A673 (cell line): ENCODE measurements around the gene FHIT. TPM values are rescaled to one million over a fixed set of nuclear protein-coding genes. Genes with fewer than 3 reads are reported as not detected.

Source experiments
- BruUV-seq: library from RNA; stranded (reverse); fragments of 400-500 nt; replicated peaks from 2 replicates; lab custom pipeline; 2021; lab: Mats Ljungman, UMichigan
- CTCF ChIA-PET: fragments of 300-600 bp; sonication (Branson Sonifier 250); formaldehyde crosslinking; loops from one replicate; lab custom pipeline; 2022; ENCODE audit warnings: antibody characterized with exemption; lab: Charles Lee
- POLR2A ChIA-PET: fragments of 300-600 bp; sonication (Branson Sonifier 250); formaldehyde crosslinking; loops from one replicate; lab custom pipeline; 2022; ENCODE audit warnings: antibody characterized with exemption; ENCODE audit not compliant: low non-redundant PET; lab: Charles Lee
- DNase-seq: peaks from one replicate; pipeline ENCODE4 v3.0.0-alpha.2; 2015; ENCODE audit warnings: low spot score
- H3K27ac ChIP-seq: fragments of 200-600 bp; sonication (generic); 2 replicates; pipeline ENCODE4 v1.5.1; 2016; ENCODE audit warnings: mixed run types, low read depth, mild to moderate bottlenecking, mixed read lengths, antibody characterized with exemption, low read length; ENCODE audit not compliant: poor library complexity, severe bottlenecking
- H3K27me3 ChIP-seq: fragments of 200-600 bp; sonication (generic); replicated peaks from 2 replicates; pipeline ENCODE4 v1.6.1; 2017; ENCODE audit warnings: mixed run types, low read depth, mild to moderate bottlenecking, mixed read lengths, antibody characterized with exemption, low read length; ENCODE audit not compliant: insufficient read depth, poor library complexity
- H3K36me3 ChIP-seq: fragments of 200-600 bp; sonication (generic); 2 replicates; pipeline ENCODE4 v1.6.1; 2016; ENCODE audit warnings: mixed run types, mild to moderate bottlenecking, mixed read lengths, antibody characterized with exemption, low read length; ENCODE audit not compliant: insufficient read depth, poor library complexity, severe bottlenecking
- H3K4me1 ChIP-seq: fragments of 200-600 bp; sonication (generic); 2 replicates; pipeline ENCODE4 v1.6.1; 2017; ENCODE audit warnings: mixed run types, mild to moderate bottlenecking, mixed read lengths, antibody characterized with exemption, low read length; ENCODE audit not compliant: insufficient read depth, poor library complexity, severe bottlenecking
- H3K4me3 ChIP-seq: fragments of 200-600 bp; sonication (generic); 2 replicates; pipeline ENCODE4 v1.5.1; 2016; ENCODE audit warnings: low read depth, mixed run types, mild to moderate bottlenecking, mixed read lengths, low read length; ENCODE audit not compliant: poor library complexity, severe bottlenecking
- H3K9me3 ChIP-seq: fragments of 200-600 bp; sonication (generic); 2 replicates; pipeline ENCODE4 v1.6.1; 2016; ENCODE audit warnings: mixed run types, low read depth, mild to moderate bottlenecking, mixed read lengths, antibody characterized with exemption, low read length; ENCODE audit not compliant: poor library complexity, severe bottlenecking
- EZH2 ChIP-seq: fragments of 200-600 bp; sonication (generic); IDR thresholded peaks from 2 replicates; pipeline ENCODE4 v1.6.1; 2017; ENCODE audit warnings: borderline replicate concordance, low read depth, mild to moderate bottlenecking, mixed read lengths, antibody characterized with exemption, low read length; ENCODE audit not compliant: poor library complexity, severe bottlenecking
- intact Hi-C: fragments of 100-400 bp; cut with micrococcal nuclease; formaldehyde crosslinking; loops from one replicate; pipeline ENCODE4 v1.10.0; 2022; ENCODE audit not compliant: unreplicated experiment
- total RNA-seq: library from RNA; stranded (reverse); gene quantifications from 2 replicates; pipeline ENCODE4 v1.2.3, GENCODE V29; 2021
- TF ChIP-seq, protein P1 (sequence below): fragments of 300-800, 200-600 bp; sonication (generic); conservative IDR thresholded peaks from 2 replicates; pipeline ENCODE4 v1.5.1; 2017; ENCODE audit warnings: low read depth, mild to moderate bottlenecking, antibody characterized with exemption, low read length, moderate library complexity, mixed read lengths

Gene FHIT
- total RNA-seq, 1 experiment from 2014 or later, result not detected

DNA sequence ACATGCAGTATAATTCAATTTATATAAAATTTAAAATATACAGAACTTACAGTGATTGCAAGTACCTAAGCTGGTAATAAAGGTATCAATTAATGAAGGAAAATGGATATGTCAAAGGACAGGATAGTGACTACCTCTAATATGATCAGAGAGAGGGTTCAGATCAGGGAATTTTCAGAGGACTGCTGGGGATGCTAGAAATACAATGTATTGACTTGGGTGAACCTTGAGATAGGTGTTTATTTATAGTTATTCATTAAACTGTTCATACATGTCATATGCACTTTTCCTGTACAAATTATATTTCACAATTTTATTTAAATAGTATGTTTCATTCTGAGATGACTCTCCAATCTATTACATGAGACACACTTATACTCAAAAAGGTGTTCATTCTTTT is 554.1 kb downstream of the FHIT start:
- DNase-seq, result no peak
- intact Hi-C loops, result no loop called here
- Histone ChIP-seq H3K9me3 (no peaks in the 10 kb centered on the region), H3K4me3 (no peak overlapping the region), H3K36me3 (no peaks in the 10 kb centered on the region), H3K4me1 (no peaks in the 10 kb centered on the region), H3K27me3 (no peaks in the 10 kb centered on the region), H3K27ac (no peak overlapping the region)
- TF ChIP-seq, protein P1, sequence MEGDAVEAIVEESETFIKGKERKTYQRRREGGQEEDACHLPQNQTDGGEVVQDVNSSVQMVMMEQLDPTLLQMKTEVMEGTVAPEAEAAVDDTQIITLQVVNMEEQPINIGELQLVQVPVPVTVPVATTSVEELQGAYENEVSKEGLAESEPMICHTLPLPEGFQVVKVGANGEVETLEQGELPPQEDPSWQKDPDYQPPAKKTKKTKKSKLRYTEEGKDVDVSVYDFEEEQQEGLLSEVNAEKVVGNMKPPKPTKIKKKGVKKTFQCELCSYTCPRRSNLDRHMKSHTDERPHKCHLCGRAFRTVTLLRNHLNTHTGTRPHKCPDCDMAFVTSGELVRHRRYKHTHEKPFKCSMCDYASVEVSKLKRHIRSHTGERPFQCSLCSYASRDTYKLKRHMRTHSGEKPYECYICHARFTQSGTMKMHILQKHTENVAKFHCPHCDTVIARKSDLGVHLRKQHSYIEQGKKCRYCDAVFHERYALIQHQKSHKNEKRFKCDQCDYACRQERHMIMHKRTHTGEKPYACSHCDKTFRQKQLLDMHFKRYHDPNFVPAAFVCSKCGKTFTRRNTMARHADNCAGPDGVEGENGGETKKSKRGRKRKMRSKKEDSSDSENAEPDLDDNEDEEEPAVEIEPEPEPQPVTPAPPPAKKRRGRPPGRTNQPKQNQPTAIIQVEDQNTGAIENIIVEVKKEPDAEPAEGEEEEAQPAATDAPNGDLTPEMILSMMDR, result no peak
- TF ChIP-seq EZH2, result no peak
- BruUV-seq, result no TSS peak
- ChIA-PET POLR2A (no interaction called here), CTCF (no interaction called here)

- DNase-seq, result peak; percentile 12
- intact Hi-C loops, result no loop called here
- Histone ChIP-seq H3K36me3 (no peaks in the 10 kb centered on the region), H3K9me3 (no peaks in the 10 kb centered on the region), H3K27ac (no peak overlapping the region), H3K4me3 (no peak overlapping the region), H3K27me3 (no peaks in the 10 kb centered on the region), H3K4me1 (no peaks in the 10 kb centered on the region)
- POLR2A ChIA-PET, result no interaction called here
- no peak for TF ChIP-seq EZH2
- TF ChIP-seq, protein P1, result no peak
- CTCF ChIA-PET, result no interaction called here
- BruUV-seq, result no TSS peak
These were observed 554.7 kb downstream of the FHIT start for GRCh38 chr3:60696428-60697125.

GRCh38 chr3:60675424-60675823 is 575.8 kb downstream of the FHIT start:
- Histone ChIP-seq H3K27ac (no peak overlapping the region), H3K4me3 (no peak overlapping the region), H3K27me3 (no peaks in the 10 kb centered on the region), H3K36me3 (no peaks in the 10 kb centered on the region), H3K4me1 (no peaks in the 10 kb centered on the region), H3K9me3 (no peaks in the 10 kb centered on the region)
- POLR2A ChIA-PET, result no interaction called here
- no peak for DNase-seq
- CTCF ChIA-PET, result no interaction called here
- BruUV-seq, result no TSS peak
- TF ChIP-seq, protein P1, result no peak
- TF ChIP-seq EZH2, result no peak
- intact Hi-C loops, result no loop called here
